Stimulated activated CD8-positive, alpha-beta memory T cell treated with anti-CD3 and anti-CD28 coated beads, Interleukin-15, amount 100 ng/mL, for 24 hours (primary cell): ENCODE measurements around the gene PRAMEF13.
"Not testable (repeated sequence)": the region's sequence is repeated elsewhere in the genome, so short reads cannot be mapped to it uniquely, and the experiment has no call there.

Source experiments
- DNase-seq: peaks from one replicate; pipeline ENCODE4 v3.0.0-alpha.2; 2020; ENCODE audit warnings: low read depth

PRAMEF13 gene

GRCh38 chr1:13165531-13165930 is 35.7 kb downstream of the PRAMEF13 start, which contains the start of gene HNRNPCL4:
TSS of gene HNRNPCL4 (minus strand) at chr1:13165631. CDS start at chr1:13165467, 164 bp downstream.
- DNase-seq, result not testable (repeated sequence)

- not testable (repeated sequence) for DNase-seq
These were observed 45.3 kb downstream of the PRAMEF13 start, which contains the start of gene PRAMEF26 for GRCh38 chr1:13155909-13156308. TSS of gene PRAMEF26 (minus strand) at chr1:13156009. CDS start at chr1:13153095, 2,914 bp downstream.
